HG03103 (cell line): ENCODE results near the gene NARF.
"Not testable (repeated sequence)": the region's sequence is repeated elsewhere in the genome, so short reads cannot be mapped to it uniquely, and the experiment has no call there.

Source experiments
- ATAC-seq: cut with Tn5 transposase; IDR thresholded peaks from one replicate; pipeline ENCODE4 v1.9.1; 2021; ENCODE audit warnings: low read depth; ENCODE audit not compliant: unreplicated experiment

NARF gene

GRCh38 chr17:82458179-82458884, at the start of gene NARF:
Gene NARF (plus strand): TSS chr17:82458741. CDS start chr17:82458804, 63 bp downstream.
- peak; percentile 88 for ATAC-seq

- ATAC-seq, result no peak
Measured at GRCh38 chr17:82408938-82409318, 49.6 kb upstream of the NARF start.

- ATAC-seq, result no peak
Measured at GRCh38 chr17:82410014-82410716, 48.4 kb upstream of the NARF start.

- no peak for ATAC-seq
Measured at GRCh38 chr17:82411396-82412053, 47.0 kb upstream of the NARF start.

- not testable (repeated sequence) for ATAC-seq
Measured at GRCh38 chr17:82412081-82412480, 46.5 kb upstream of the NARF start.

- no peak for ATAC-seq
Measured at GRCh38 chr17:82412535-82413520, 45.7 kb upstream of the NARF start.

- ATAC-seq, result no peak
Measured at GRCh38 chr17:82414548-82415281, 43.8 kb upstream of the NARF start.

- no peak for ATAC-seq
Measured at GRCh38 chr17:82415336-82415735, 43.2 kb upstream of the NARF start.

- ATAC-seq, result no peak
Measured at GRCh38 chr17:82415786-82416185, 42.8 kb upstream of the NARF start.

- no peak for ATAC-seq
Measured at GRCh38 chr17:82416264-82416663, 42.3 kb upstream of the NARF start.

GRCh38 chr17:82416771-82417170, 41.8 kb upstream of the NARF start:
- ATAC-seq, result no peak

GRCh38 chr17:82418001-82418986, 40.2 kb upstream of the NARF start, which contains the start of the genes HEXD and OGFOD3:
Gene HEXD (plus strand): TSS chr17:82418347. CDS start chr17:82419800, 1,453 bp downstream.
Gene OGFOD3 (minus strand): TSS chr17:82418586. CDS start chr17:82418485, 101 bp downstream.
- peak; percentile 62 for ATAC-seq

- no peak for ATAC-seq
Measured at GRCh38 chr17:82419540-82419939, 39.0 kb upstream of the NARF start.

- ATAC-seq, result no peak
Measured at GRCh38 chr17:82424001-82424862, 34.3 kb upstream of the NARF start.

- no peak for ATAC-seq
Measured at GRCh38 chr17:82424863-82425159, 33.7 kb upstream of the NARF start.

GRCh38 chr17:82428546-82428945, 30.0 kb upstream of the NARF start:
- ATAC-seq, result no peak

GRCh38 chr17:82429824-82430223, 28.7 kb upstream of the NARF start:
- no peak for ATAC-seq

- no peak for ATAC-seq
Measured at GRCh38 chr17:82432017-82432416, 26.5 kb upstream of the NARF start.
